Ishikawa (cell line): ENCODE data around the gene TRIP13.
A peak's percentile ranks its signal among the peaks of the same experiment; 100 is the strongest.

Experiments
- CEBPB ChIP-seq: IDR thresholded peaks from 2 replicates; pipeline ENCODE4 v1.6.1; 2012
- CREB1 ChIP-seq: IDR thresholded peaks from 2 replicates; pipeline ENCODE4 v1.6.1; 2012; ENCODE audit warnings: low read depth
- EGR1 ChIP-seq: IDR thresholded peaks from 2 replicates; pipeline ENCODE4 v1.6.1; 2012
- EP300 ChIP-seq: IDR thresholded peaks from 2 replicates; pipeline ENCODE4 v1.6.1; 2012; ENCODE audit warnings: borderline replicate concordance
- FOXM1 ChIP-seq: IDR thresholded peaks from 2 replicates; pipeline ENCODE4 v1.6.1; 2012; ENCODE audit warnings: low read depth, borderline replicate concordance
- MAX ChIP-seq: IDR thresholded peaks from 2 replicates; pipeline ENCODE4 v1.6.1; 2012
- NFIC ChIP-seq: IDR thresholded peaks from 2 replicates; pipeline ENCODE4 v1.6.1; 2012
- RAD21 ChIP-seq: IDR thresholded peaks from 2 replicates; pipeline ENCODE4 v1.6.1; 2012; ENCODE audit warnings: low read depth
- TAF1 ChIP-seq: IDR thresholded peaks from 2 replicates; pipeline ENCODE4 v1.6.1; 2012; ENCODE audit warnings: low read depth, mild to moderate bottlenecking
- TCF12 ChIP-seq: IDR thresholded peaks from 2 replicates; pipeline ENCODE4 v1.6.1; 2012; ENCODE audit warnings: low read depth
- TEAD4 ChIP-seq: IDR thresholded peaks from 2 replicates; pipeline ENCODE4 v1.6.1; 2012
- YY1 ChIP-seq: IDR thresholded peaks from 2 replicates; pipeline ENCODE4 v1.6.1; 2012; ENCODE audit warnings: low read depth
- ZBTB7A ChIP-seq: IDR thresholded peaks from 2 replicates; pipeline ENCODE4 v1.6.1; 2012; ENCODE audit warnings: low read depth
- TF ChIP-seq, protein P1 (sequence below): IDR thresholded peaks from 2 replicates; pipeline ENCODE4 v1.6.1; 2012
- TF ChIP-seq, protein P2 (sequence below): IDR thresholded peaks from 2 replicates; pipeline ENCODE4 v1.6.1; 2012; ENCODE audit warnings: low read depth, mild to moderate bottlenecking

The TRIP13 gene

DNA sequence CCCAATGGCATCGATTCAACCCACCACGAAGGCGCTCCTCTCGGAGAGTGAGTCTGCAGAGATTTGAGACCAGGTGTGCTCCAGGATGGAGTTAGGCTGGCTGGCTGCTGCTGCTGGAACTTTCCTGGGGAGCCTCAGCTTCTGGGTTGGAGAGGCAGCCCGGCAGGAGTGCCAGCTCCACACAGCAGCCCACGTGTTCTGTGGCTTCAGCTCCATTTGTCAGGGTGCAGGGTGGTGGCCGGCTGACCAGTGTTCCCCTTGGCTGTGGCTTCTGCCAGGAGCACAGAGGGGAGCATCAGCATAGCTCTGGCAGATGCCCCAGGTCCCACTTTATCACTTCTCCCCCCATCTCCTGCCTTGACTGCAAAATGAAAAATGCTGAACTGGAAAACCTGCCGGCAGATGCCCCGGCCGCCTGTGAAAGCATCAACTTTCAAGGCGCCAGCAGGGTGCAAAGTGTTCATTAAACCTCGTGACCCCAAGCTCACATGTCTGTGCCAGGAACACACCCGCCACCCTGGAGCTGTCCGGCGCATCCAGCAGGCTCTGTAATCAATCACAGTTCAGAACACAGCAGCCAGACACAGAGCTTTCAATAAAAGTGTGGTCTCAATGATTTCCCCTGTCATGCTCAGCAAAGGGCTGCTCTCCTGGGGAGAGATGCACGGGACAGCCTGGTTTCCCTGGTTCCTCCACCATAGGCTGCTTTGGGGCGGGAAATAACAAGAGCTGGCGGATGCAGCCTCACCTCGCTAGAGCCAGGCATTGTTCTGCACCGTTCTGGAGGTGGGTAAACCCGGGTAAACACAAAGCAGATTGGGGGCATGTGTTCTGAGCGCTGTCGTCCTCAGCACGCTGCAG is 53.2 kb downstream of the TRIP13 start:
- TF ChIP-seq EP300 (no peak), TEAD4 (no peak), MAX (0 out of 2 replicates have a peak, but pooled peaks have one; percentile 54), CREB1 (no peak), EGR1 (no peak), ZBTB7A (no peak), NFIC (no peak), RAD21 (no peak), FOXM1 (no peak), TCF12 (no peak), CEBPB (no peak)
- TF ChIP-seq, protein P1, sequence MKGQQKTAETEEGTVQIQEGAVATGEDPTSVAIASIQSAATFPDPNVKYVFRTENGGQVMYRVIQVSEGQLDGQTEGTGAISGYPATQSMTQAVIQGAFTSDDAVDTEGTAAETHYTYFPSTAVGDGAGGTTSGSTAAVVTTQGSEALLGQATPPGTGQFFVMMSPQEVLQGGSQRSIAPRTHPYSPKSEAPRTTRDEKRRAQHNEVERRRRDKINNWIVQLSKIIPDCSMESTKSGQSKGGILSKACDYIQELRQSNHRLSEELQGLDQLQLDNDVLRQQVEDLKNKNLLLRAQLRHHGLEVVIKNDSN = peak; percentile 69
- TF ChIP-seq, protein P2, sequence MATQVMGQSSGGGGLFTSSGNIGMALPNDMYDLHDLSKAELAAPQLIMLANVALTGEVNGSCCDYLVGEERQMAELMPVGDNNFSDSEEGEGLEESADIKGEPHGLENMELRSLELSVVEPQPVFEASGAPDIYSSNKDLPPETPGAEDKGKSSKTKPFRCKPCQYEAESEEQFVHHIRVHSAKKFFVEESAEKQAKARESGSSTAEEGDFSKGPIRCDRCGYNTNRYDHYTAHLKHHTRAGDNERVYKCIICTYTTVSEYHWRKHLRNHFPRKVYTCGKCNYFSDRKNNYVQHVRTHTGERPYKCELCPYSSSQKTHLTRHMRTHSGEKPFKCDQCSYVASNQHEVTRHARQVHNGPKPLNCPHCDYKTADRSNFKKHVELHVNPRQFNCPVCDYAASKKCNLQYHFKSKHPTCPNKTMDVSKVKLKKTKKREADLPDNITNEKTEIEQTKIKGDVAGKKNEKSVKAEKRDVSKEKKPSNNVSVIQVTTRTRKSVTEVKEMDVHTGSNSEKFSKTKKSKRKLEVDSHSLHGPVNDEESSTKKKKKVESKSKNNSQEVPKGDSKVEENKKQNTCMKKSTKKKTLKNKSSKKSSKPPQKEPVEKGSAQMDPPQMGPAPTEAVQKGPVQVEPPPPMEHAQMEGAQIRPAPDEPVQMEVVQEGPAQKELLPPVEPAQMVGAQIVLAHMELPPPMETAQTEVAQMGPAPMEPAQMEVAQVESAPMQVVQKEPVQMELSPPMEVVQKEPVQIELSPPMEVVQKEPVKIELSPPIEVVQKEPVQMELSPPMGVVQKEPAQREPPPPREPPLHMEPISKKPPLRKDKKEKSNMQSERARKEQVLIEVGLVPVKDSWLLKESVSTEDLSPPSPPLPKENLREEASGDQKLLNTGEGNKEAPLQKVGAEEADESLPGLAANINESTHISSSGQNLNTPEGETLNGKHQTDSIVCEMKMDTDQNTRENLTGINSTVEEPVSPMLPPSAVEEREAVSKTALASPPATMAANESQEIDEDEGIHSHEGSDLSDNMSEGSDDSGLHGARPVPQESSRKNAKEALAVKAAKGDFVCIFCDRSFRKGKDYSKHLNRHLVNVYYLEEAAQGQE = peak; percentile 49; the same call in 1 of the 2 replicates

GRCh38 chr5:946720-947625 is 54.3 kb downstream of the TRIP13 start:
- TF ChIP-seq MAX = no peak
- TF ChIP-seq, protein P2 = peak; percentile 42; the same call in 1 of the 2 replicates
- TF ChIP-seq, protein P1 = no peak

DNA sequence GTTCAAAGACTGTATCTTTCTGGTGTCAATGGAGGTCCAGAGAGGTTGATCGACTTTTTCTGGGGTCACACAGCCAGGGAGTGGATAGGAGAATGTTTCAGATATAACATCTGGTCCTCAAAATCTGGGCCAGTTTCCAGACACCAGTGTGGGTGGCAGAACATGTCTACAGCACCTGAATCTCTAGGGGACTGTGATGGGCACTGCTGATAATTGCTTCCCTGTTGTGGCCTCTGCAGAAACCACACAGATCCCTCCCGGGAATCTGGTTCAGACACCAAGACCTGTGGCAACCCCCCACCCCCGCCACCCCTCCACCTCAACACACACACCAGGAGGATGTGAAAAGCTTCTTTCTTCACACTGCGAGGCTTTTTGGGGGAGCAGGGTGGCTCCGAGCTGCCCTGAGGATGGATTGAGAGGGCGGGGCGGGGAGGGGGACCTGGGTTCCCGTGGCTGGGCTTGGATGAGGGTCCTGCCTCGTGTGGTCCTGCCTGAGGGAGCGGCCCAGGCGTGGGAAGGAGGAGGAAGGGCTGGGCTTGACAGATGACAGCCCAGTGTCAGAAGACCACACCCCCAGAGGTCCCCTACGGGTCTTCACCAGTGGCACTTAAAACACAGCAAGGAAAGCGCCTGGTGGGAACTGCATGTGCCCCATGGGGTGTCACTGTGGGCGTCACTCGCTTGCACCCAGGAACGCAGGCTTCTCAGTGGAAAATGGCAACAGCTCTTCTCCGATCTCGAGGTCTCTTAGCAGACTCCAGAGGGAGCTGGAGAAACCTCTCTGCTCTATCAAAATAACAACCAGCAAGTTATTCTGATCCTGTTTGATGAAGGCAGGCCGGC is 55.2 kb downstream of the TRIP13 start:
- TF ChIP-seq, protein P1 = no peak
- TF ChIP-seq CREB1 (no peak), TEAD4 (no peak), YY1 (no peak), ZBTB7A (no peak)

DNA sequence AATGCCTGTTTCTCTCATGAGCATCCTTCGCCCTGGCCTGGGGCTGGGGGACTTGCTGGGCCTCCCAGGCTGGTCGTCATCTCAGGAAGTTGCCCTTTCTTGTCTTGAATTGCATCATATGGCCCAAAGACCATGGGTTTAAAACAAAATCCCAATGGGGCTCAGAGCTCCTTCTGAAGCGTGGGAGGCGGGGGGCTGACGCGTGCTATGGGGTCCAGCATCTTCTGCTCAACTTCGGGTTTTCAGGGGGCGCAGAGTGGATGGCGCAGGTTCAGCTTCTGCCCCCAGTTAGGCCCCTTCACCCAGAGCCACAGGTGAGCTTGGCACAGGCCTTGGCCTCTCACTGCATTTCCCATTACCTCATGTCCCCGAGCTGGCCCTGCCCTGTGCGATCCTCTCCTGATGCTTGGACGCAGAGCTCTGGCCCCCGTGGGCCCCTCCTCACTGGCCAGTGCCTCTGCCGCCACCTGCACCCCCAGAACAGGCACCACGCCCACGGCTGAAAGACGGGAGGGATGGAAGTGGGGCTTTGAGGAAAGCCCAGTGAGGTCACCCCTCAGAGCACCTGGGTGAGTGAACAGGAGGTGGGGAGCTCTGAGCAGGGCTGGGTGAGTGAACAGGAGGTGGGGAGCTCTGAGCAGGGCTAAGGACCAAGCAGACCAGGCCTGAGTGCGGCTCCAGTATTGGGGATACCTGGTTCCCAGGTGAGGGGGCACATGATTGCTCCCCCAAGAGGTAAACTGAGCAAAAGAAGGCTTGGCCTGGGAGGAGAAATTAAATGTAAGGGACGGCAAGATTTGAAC is 56.0 kb downstream of the TRIP13 start:
- no peak for TF ChIP-seq EP300
- TF ChIP-seq CREB1 = no peak
- no peak for TF ChIP-seq TCF12
- TF ChIP-seq YY1 = no peak
- TF ChIP-seq, protein P2 = no peak
- no peak for TF ChIP-seq TEAD4
- TF ChIP-seq MAX = no peak
- no peak for TF ChIP-seq CEBPB
- no peak for TF ChIP-seq TAF1
- TF ChIP-seq EGR1 = no peak
